Activated CD4-positive, alpha-beta T cell treated with anti-CD3 and anti-CD28 coated beads, Interleukin-2, amount 50 U/mL, for 48 hours (primary cell): ENCODE data around the gene SYTL3.
"Not testable (repeated sequence)": the region's sequence is repeated elsewhere in the genome, so short reads cannot be mapped to it uniquely, and the experiment has no call there.

ENCODE experiments used
- DNase-seq, 2 experiments: peaks; one replicate each; pipeline ENCODE4 v3.0.0-alpha.2; 2020

The SYTL3 gene

DNA sequence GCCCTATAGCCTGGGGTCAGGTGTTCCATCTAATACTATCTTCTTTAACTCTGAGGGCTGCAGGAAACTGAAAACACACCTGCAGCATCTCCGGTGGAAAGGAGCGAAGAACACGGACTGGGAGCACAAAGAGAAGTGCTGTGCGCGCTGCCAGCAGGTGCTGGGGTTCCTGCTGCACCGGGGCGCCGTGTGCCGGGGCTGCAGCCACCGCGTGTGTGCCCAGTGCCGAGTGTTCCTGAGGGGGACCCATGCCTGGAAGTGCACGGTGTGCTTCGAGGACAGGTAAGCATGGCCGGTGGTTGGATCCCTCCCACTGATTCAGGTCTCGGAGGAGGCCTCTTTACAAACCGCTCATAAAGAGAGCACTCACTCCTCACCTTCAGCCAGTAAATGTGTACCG lies 15.5 kb downstream of the SYTL3 start:
- DNase-seq, result no peak

DNA sequence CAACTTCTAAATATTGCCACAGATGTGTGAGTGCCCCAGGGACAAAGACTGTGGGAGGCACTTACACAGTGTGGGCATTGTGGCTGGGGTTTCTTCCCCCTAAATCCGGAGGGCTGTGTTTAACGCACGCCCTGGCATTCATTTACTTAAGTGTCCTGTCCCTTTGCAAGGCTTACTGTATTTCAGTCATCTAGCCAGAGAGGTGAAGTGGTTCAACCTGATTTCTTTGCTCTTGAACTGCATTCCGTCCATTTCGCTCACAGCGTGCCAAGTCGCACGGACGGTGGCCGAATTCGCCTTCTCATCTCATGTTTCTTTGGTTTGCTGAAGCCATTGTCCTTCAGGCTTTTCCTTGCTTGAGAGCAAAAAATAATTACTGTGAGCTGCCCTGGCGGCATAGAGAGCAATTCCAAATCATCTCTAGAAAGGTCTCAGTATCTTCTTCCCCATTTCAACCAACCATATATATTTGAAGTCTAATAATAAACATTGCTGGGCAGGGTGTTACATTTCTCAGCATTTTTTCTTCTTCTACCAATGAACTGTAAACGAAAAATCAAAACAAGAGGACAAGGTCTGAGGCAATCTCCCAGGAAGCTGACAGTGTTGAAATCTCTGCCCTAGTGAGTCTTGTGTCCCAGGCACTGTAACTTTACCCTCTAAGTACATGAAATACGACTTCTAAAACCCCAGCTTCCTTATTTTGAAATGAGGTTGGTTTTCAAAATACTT lies 16.9 kb downstream of the SYTL3 start:
- no peak for DNase-seq

DNA sequence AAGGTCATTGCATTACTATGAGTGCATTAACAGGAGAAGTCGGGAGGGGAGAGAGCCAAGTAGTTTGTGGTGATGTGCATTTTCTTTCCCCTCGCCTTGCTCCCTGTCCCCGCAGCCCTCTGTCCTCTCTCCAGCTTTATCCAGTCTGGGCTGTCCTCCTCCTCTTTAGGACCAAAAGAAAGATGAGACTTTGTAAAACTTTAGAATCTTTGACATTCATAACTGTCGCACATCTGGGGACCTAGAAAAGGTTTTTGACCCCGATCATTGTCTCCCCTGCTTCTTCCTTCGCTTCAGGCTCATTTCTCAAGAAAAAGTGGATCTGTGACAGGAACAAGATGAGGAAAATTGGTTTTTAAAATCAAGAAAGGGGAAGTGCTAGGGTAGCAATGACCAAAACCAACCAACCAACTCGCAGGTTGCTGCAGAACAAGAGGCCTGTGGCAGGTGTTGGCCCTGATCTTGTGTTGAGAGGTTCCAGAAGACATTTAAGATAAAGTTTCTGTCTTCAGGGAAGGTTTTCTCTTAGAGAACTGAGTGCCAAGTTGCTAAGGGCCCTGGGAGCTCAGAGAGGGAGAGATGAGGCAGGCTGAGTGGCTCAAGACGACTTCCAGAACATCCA lies 17.6 kb downstream of the SYTL3 start:
- DNase-seq, result no peak

DNA sequence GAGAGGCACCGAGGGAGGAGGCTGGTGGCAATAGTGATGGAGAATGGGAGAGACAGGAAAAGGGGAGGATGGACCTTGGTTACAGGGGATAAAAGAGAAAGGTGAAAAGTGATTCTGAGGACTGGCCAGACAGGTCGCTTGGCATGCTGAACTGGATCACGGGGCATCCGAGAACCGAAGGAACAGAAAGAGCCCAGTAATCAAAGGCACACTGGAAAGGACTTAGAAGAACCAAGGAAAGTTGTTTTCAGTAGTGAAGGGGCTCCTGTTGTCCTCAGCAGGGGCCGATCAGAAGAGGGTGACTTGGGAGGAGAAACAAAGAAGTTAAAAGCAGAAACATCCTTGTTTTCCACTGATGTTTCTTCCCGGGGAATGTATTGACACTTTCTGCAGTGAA lies 18.9 kb downstream of the SYTL3 start:
- no peak for DNase-seq

DNA sequence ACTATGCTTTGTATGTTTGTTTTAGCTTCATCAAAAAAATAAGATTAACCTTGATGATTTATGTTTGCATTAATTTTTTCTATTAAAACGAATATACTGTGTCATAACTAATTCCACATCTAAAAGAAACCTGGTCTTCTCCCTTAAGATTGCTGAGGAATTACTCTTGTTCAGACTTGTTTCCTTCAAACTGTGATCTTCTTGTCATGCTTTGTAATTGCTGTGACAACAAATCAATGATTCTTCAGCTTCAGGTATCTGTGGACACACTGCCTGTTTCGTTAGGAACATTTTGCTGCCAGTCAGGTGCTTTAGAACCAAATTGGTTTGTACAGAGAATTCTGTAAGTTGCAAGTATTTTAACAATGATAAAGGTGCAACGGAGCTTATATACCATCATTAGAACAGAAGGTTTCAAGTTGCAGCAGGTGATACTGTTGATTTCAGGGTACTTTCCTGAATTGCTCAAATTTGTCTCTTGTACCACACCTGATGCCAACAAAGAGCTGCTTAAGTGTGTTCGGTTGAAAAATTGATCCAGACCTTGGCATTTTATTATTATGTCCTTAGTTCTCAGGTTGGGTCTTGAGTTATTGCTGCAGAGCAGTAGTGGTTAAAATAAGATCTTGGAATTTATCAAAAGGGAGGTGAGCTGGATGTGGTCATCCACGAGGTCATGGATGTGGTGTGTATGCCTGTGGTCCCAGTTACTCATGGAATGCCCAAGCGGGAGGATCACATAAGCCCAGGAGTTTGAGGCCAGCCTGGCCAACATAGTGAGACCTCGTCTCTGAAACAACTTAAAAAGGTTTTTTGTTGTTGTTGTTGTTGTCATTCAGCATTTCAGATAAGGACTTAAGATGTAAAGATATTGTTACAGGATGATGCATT lies 19.5 kb downstream of the SYTL3 start:
- DNase-seq, result no peak

DNA sequence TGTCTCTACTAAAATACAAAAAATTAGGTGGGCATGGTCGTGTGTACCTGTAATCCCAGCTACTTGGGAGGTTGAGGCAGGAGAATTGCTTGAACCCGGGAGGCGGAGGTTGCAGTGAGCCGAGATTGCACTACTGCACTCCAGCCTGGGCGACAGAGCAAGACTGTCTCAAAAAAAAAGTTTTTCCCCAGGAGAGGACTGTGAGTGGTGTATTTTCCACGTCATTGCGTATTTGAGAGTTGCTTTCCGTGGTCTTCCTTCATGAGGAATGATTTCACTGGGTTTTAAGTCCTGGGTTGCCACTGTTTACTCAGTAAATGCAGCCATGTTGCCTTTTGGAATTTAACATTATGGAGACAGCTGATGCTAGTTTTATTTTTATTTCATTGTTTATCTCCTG lies 22.3 kb downstream of the SYTL3 start:
- DNase-seq, result not testable (repeated sequence)

DNA sequence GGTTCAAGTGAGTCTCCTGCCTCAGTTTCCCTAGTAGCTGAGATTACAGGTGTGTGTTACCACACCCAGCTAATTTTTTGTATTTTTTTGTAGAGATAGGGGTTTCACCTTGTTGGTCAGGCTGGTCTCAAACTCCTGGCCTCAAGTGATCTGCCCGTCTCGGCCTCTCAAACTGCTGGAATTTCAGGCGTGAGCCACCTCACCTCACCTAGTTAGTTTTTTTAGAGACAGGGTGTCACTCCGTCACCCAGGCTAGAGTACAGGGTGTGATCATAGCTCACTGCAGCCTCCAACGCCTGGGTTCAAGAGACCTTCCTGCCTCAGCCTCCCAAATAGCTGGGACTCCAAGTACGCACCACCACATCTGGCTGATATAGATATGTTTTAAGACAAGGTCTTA lies 22.9 kb downstream of the SYTL3 start:
- no peak for DNase-seq

DNA sequence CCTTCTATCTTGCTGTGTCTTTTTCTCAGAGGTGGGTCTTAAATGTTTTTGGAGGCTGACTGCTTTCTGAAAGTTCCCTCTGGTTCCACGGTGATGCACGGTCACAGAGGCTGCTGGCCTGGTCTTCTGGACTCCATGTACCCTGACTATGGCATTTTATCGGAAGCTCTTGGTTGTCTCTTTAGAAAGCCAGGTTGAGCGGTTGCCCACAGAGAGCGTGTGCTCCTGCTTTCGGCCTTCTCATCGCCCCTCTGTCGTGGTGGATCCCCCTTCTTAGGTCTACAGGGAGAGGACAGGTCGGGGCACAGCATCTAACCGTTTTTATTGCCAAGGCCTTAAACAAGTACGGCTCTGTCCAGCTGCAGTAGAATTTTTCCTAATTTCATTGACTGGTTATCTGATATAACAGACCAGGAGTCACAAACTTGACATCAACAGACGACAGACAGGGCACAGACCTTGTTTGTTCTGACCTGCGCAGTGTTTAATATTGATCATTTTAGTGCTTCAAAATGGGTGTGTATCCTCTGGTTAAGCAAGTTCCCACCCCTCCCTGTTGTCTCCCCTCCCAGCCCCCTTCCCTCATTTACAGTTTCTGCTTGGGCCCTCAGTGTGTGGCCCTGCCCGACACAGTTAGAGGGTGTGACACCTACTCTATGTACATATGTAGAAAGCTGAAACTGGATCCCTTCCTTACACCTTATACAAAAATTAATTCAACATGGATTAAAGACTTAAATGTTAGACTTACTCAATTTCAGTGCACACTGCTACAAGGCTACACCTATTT lies 24.7 kb downstream of the SYTL3 start:
- DNase-seq, result no peak

DNA sequence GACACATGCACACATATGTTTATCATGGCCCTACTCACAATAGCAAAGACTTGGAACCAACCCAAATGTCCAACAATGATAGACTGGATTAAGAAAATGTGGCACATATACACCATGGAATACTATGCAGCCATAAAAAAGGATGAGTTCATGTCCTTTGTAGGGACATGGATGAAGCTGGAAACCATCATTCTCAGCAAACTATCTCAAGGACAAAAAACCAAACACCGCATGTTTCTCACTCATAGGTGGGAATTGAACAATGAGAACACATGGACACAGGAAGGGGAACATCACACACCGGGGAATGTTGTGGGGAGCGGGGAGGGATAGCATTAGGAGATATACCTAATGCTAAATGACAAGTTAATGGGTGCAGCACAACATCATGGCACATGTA lies 27.2 kb downstream of the SYTL3 start:
- not testable (repeated sequence) for DNase-seq

DNA sequence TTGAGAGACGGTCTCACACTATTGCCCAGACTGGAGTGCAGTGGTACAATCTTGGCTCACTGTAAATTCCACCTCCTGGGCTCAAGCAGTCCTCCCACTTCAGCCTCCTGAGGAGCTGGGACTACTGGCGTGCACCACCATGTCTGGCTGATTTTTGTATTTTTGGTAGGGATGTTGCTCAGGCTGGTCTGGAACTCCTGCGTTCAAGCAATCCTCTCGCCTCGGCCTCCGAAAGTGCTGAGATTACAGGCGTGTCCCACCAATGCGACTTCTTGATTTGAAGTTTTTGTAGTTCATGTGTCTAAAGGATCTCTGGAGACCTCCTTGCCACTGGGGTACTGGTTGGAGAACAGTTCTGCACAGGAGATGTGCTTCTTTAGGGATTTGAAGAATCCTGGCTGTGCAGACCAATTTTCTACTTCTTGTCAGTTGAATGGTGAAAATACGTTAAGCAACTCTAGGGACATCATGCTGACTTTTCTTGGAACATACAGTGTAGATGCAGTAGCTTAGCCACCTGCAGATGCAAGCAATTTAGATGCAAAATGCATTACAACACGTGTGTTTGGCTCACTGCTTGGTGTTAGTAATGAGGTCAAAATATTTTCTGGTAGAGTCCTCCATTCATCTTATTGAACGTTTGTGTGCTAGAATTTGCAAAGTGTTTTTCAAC lies 28.2 kb downstream of the SYTL3 start:
- DNase-seq, result no peak

DNA sequence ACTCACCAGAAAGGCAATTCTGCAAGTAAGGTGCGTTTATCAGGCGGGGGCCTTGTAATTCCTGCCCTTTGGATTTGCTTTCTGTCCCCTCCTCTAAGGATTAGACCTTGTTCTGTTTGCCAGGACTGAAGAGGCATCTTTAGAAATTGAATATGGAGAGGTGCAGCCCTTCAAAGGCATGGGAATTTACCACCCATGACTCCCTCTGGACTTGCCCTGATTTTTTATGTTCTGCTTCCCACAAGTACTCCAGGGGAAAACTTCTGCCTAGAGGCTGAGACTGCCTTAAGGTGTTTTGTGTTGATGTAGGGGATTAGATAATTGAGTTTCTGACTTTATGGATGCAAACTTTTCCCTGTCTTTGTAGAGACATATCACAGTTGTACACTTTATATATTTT lies 30.2 kb downstream of the SYTL3 start:
- no peak for DNase-seq

DNA sequence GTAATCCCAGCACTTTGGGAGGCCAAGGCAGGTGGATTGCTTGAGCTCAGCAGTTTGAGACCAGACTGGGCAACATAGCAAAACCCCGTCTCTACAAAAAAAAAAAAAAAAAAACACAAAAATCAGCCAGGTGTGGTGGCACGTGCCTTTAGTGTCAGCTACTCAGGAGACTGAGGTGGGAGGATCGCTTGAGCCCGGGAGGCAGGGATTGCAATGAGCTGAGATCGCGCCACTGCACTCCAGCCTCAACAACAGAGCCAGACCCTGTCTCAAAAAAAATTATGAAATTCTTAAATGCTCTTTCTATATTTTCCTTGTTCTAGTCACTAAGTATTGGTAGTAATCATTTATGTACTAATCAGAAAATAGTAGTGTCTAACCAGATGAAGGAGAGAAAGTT lies 30.6 kb downstream of the SYTL3 start:
- DNase-seq, result no peak

DNA sequence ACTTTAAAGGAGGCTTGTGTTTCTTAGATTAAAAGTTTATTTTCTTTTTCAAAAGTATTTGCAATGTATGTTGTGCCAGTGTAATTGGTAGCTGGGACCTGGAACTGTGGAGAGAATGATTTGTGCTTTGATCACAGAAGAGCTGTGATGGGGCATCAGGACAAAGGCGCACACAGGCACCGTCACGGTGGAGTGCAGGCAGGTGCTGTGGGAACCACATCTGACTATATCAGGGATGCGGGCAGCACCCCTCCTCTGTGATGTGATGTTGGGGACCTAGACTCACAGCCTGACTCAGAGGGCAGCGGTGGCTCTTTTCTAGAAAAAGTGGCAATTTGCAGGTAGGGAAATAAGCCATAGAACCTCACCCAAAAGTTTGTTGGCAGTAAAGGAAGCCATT lies 34.5 kb downstream of the SYTL3 start:
- no peak for DNase-seq

DNA sequence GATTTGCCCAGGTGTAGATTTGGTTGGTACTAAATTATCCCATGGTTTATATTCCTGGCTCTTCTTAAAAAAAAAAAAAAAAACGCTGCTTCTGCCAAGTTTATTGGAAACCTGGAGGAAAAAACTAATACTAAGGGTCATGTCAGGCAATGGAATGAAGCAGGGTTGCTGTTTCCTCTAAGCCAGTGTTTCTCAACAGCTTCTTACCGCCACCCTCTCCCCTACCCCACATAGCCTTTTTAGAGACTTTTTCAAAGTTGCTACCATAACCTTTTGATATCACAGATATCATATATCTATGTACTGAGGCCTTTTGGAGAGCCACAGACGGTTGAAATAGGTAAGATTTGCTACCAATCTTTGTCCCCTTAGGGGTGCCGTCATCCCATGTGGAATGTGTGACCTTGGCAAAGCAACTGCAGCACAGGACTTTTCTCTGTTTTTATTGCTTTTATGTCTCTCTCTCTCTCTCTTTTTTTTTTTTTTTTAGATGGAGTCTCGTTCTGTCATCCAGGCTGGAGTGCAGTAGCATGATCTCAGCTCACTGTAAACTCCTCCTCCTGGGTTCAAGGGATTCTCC lies 35.0 kb downstream of the SYTL3 start:
- no peak for DNase-seq

DNA sequence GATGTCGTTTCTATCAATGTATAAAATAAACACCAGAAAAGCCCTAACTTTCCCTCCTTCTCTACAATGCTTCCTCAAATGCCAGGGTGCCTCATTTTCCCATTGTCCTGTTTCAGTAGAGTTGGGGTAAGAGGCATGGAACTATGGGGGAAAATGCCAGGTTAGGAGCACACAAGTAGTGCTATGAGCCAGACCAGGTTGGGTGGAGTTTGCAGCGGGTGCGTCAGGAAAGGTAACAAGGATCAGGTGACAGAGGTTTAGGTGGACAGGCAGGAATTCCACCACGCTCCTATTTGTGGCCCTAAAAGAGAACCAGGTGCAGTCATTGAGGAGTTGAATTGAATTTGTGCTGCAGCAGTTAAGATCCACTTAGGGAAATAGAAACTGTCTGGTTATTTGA lies 36.5 kb downstream of the SYTL3 start:
- DNase-seq, result no peak

DNA sequence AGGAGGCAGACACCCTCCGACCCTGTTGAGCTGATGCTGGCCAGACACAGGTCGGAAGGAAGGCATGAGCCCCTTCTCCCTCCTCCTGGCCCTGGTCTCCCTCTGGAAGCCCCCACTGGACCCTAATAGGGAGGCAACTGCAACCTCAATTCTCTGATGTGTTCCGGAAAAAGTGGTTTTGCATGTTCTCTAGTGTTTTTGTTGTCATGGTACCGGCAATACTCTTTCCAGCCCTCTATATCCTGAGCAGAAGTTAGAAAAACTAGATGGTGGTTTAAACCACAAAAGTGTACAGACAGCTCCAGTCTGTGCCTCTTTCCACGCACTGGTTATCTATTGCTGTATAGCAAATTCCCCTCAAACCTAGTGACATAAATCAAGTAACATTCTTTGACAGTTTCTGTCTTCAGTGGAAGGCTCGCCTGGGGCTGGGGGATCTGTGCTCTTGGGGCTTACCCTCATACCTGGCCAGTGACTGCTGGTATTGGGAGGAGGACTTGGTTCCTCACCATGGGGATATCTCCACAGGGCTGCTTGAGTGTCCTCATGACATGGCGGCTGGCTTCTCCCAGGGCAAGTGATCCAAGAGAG lies 37.0 kb downstream of the SYTL3 start:
- no peak for DNase-seq

DNA sequence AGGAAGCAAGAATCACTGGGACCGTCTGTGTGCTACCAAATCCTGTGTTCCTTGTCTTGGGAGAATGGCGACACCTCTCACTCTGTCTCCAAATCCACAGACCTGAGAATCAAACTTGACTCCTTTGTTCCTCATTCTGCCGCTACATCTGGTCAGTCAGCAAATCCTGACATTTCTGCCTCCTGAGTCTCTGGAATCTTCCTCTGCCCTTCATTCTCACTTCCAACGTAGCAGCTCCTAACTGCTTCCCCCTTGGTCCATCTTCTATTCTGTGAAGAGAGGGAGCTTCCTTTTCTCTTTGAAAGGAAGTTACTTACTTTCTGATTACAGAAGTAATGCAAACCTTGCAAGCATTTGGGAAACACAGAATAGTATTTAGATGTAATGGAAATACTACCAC lies 37.7 kb downstream of the SYTL3 start:
- DNase-seq, result no peak

DNA sequence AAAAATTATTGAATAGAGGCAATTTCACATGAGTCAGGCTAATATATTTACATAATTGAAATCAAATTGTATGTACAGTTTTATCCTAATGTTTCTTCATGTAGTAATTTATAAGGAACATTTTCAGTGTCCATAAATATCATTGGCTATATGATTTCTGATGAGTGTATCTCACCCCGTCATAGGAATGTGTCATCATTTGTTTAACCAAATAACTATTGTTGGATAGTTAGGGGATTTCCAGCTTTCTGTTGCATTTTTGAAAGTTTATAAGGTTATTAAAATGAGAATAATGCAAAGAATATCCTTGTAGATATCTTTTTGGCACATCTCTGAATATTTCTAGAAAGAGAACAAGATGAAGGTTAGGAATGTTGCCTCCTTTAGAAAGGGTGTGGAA lies 39.0 kb downstream of the SYTL3 start:
- no peak for DNase-seq

DNA sequence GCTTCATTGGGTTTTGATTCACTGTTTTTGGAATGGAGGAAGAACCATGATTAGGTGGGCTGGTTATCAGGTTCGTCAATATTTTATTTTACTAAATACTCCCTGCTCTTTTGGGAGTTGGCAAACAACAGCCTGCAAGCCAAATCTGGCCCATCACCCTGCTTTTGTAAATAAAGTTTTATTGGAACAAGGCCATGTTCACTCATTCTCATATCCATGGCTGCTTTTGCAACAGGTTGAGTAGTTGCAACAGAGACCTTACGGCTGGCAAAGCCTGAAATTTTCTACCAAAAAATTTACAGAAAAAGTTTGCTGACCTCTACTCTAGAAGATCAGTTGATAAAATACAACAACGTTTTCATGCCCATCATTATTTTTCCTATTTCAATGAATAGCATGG lies 45.1 kb downstream of the SYTL3 start:
- no peak for DNase-seq

DNA sequence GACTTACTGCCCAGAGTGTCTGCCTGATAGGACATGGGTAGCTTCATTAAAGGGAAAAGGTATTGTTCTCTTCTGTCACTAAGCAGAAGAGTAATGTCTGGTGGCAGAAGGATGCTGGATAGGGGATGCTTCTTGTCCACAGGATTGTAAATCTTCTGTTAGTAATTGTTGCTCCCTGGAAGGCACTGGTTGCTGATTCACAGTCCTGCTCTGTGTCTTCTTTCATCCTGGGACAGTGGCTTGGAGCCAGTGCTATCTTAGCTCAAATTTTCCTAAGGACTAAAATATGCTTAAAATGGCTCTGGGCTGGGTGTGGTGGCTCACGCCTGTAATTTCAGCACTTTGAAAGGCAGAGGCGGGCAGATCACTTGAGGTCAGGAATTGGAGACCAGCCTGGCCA lies 48.0 kb downstream of the SYTL3 start:
- DNase-seq, result no peak

DNA sequence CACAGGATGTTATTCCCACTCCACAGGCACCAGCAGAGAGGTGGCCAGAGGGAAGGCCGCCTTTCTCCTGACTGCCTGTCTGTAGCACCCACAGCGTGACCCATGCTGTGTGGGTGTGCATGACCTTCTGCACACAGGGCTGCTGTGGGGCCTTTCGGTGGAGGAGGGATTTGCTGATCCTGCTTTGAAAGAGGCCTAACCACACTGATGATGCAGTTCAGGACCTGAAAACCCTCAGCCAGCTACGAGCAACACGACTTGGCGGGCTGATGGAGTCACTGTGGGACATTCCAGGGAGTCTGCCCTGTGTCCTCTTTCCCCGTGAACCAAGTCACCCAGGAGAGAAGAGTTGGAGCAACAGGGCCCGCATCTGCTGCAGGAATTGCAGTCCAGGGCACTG lies 49.1 kb downstream of the SYTL3 start:
- peak; percentile 45 to 48 for DNase-seq

DNA sequence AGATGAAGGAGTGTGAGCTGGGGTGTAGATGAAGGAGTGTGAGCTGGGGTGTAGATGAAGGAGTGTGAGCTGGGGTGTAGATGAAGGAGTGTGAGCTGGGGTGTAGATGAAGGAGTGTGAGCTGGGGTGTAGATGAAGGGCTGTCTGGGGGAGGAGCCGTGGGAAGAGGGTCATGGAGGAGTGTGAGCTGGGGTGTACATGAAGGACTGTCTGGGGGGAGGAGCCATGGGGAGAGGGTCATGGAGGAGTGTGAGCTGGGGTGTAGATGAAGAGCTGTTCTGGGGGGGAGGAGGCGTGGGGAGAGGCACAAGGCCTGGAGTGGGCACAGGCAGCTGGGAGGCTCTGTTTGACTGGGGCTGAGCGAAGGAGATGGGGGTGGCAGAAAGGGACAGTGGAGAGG lies 51.4 kb downstream of the SYTL3 start:
- DNase-seq, result not testable (repeated sequence)
